ENCODE measurements around the gene ATP6V0E1.

- TF ChIP-seq GATA2 (IDR thresholded peaks at IDR 0.05; ENCODE audit: low read depth, low read length) = no peak
- no peak for TF ChIP-seq GATA3 (IDR thresholded peaks at IDR 0.05; ENCODE audit: low read depth, low read length)
These were observed 43.8 kb upstream of the ATP6V0E1 start for GRCh38 chr5:172939611-172940267.
